Right lobe of liver (tissue), 6 donors: ENCODE measurements around the gene OBP2B. TPM values are rescaled to one million over a fixed set of nuclear protein-coding genes. Genes with fewer than 3 reads are reported as not detected.

Experiments
- ATAC-seq, 4 donors: fragments of 200-7000 bp; cut with Tn5 transposase; one replicate each; pipeline ENCODE4 v1.9.1; 2020; ENCODE audit warnings: mild to moderate bottlenecking in 4 of 4, moderate library complexity in 4 of 4
- DNase-seq, 3 donors: peaks; one replicate each; pipeline ENCODE4 v3.0.0-alpha.2; 2020
- H3K27ac ChIP-seq, 3 donors: fragments of 200-600 bp; one replicate each; pipeline ENCODE4 v1.8.0; 2022
- H3K27me3 ChIP-seq, 2 donors: fragments of 200-600 bp; one replicate each; pipeline ENCODE4 v1.8.0; 2022
- H3K36me3 ChIP-seq, 4 donors: fragments of 200-600 bp; sonication (generic) in 1 of 4; one replicate each; pipeline versions ENCODE4 v1.5.1 to v1.8.0; 2017 to 2022; ENCODE audit warnings: control low read depth in 1 of 4
- H3K4me1 ChIP-seq, 4 donors: fragments of 200-600 bp; sonication (generic) in 1 of 4; one replicate each; pipeline versions ENCODE4 v1.5.1 to v1.8.0; 2017 to 2022; ENCODE audit warnings: control low read depth in 1 of 4
- H3K4me3 ChIP-seq, 3 donors: fragments of 200-600 bp; one replicate each; pipeline ENCODE4 v1.8.0; 2022
- H3K9me3 ChIP-seq, 4 donors: fragments of 200-600 bp; sonication (generic) in 1 of 4; one replicate each; pipeline versions ENCODE4 v1.5.1 to v1.8.0; 2017 to 2022; ENCODE audit warnings: control low read depth in 1 of 4
- CTCF ChIP-seq, 4 donors: fragments of 200-600 bp in 3 of 4; fragments of 450-650 bp in 1 of 4; IDR thresholded peaks; one replicate each; pipeline versions ENCODE4 v1.5.1 to v1.8.0; 2016 to 2022; ENCODE audit warnings: antibody characterized with exemption in 4 of 4, mild to moderate bottlenecking in 2 of 4
- POLR2A ChIP-seq: fragments of 450-650 bp; IDR thresholded peaks from one replicate; pipeline ENCODE4 v1.6.1; 2017; ENCODE audit warnings: antibody characterized with exemption, mild to moderate bottlenecking
- WGBS: methylation state at CpG from one replicate; pipeline ENCODE4 v1.1.6; 2018; ENCODE audit warnings: low coverage, low lambda C conversion rate; ENCODE audit not compliant: insufficient coverage; ENCODE audit errors: missing lambda C conversion rate; 5-methylcytosine and 5-hydroxymethylcytosine counted together
- intact Hi-C, 2 donors: fragments of 100-400 bp; cut with DNase I; formaldehyde crosslinking; loops; one replicate each; pipeline versions ENCODE4 v1.11.2 to v1.14.1; 2022
- total RNA-seq, 6 experiments: library from RNA; depleted of rRNA in 2 of 6; stranded (reverse); fragments of >200 nt in 2 of 6; fragmentation: NEBNext Ultra II Directional in 3 of 6; extraction: Animal tissue kit (Norgen Biotek cat#: 25700) in 3 of 6; gene quantifications; one replicate each; pipeline versions ENCODE4 v1.1.0 to v1.2.4, GENCODE V29; 2016 to 2023
- donor health status: DM: no; HTN: yes; CAD: no.
- donor health status: DM: no; HTN: no; CAD: no.
- donor health status: DM: no; HTN: no; CAD: no.
- donor health status: DM: no; HTN: yes; CAD: no.
- donor health status: DM: no; HTN: yes; CAD: no.

OBP2B gene
- total RNA-seq, 6 experiments from 2014 or later = not detected

GRCh38 chr9:133191989-133192388, 17.1 kb downstream of the OBP2B start:
- 50% methylated on average over 1 of the region's 7 CpGs for WGBS
- no peak overlapping the region for H3K27ac ChIP-seq

GRCh38 chr9:133189826-133190225, 19.2 kb downstream of the OBP2B start:
- DNase-seq = peak in 1 of 3 donors; percentile 27

More at GRCh38 chr9:133191989-133192388, 17.1 kb downstream of the OBP2B start:
- Histone ChIP-seq H3K27me3 (no peaks in the 10 kb centered on the region), H3K9me3 (no peaks in the 10 kb centered on the region), H3K36me3 (no peaks in the 10 kb centered on the region), H3K4me3 (no peak overlapping the region), H3K4me1 (no peaks in the 10 kb centered on the region)
- intact Hi-C loops = no loop called here
- no peak for TF ChIP-seq POLR2A
- DNase-seq (peak in 1 of 3 donors; percentile 32), ATAC-seq (no peak)

GRCh38 chr9:133188843-133189180, 20.2 kb downstream of the OBP2B start:
- WGBS = 58% methylated on average over 5 of the region's 7 CpGs
- Histone ChIP-seq H3K27ac (no peak overlapping the region), H3K36me3 (no peaks in the 10 kb centered on the region), H3K4me3 (no peak overlapping the region), H3K4me1 (no peaks in the 10 kb centered on the region), H3K9me3 (no peaks in the 10 kb centered on the region), H3K27me3 (no peaks in the 10 kb centered on the region)
- intact Hi-C loops = loop anchor here (5.0 to 10.0 kb wide), 4 partner anchors 206 to 298 kb away; no protein-coding TSS in a partner anchor
- no peak for TF ChIP-seq POLR2A
- TF ChIP-seq CTCF (IDR thresholded peaks at IDR 0.05) = no peak
- ATAC-seq (no peak), DNase-seq (peak in 1 of 3 donors; percentile 35)

More at GRCh38 chr9:133189826-133190225, 19.2 kb downstream of the OBP2B start:
- Histone ChIP-seq H3K27ac (no peak overlapping the region), H3K4me1 (no peaks in the 10 kb centered on the region), H3K27me3 (no peaks in the 10 kb centered on the region), H3K36me3 (no peaks in the 10 kb centered on the region), H3K9me3 (no peaks in the 10 kb centered on the region), H3K4me3 (no peak overlapping the region)
- no CpG with 5 or more reads among the region's 8 CpGs for WGBS
- no peak for TF ChIP-seq POLR2A
- ATAC-seq = no peak
- intact Hi-C loops = loop anchor here (5.0 to 10.0 kb wide), 4 partner anchors 205 to 297 kb away; no protein-coding TSS in a partner anchor

- Histone ChIP-seq H3K27ac (no peak overlapping the region), H3K4me1 (no peaks in the 10 kb centered on the region), H3K27me3 (no peaks in the 10 kb centered on the region), H3K4me3 (no peak overlapping the region), H3K9me3 (no peaks in the 10 kb centered on the region), H3K36me3 (no peaks in the 10 kb centered on the region)
- 52% methylated on average over 8 of the region's 21 CpGs for WGBS
- no peak for ATAC-seq
- intact Hi-C loops = loop anchor here (5.0 to 10.0 kb wide), 4 partner anchors 207 to 299 kb away; no protein-coding TSS in a partner anchor
- DNase-seq = no peak
- TF ChIP-seq POLR2A (no peak), CTCF (IDR thresholded peaks at IDR 0.05) (no peak)
These were observed 20.8 kb downstream of the OBP2B start for GRCh38 chr9:133188006-133188842.

GRCh38 chr9:133187561-133188005, 21.5 kb downstream of the OBP2B start:
- Histone ChIP-seq H3K4me1 (no peaks in the 10 kb centered on the region), H3K4me3 (no peak overlapping the region), H3K9me3 (no peaks in the 10 kb centered on the region), H3K27ac (no peak overlapping the region), H3K27me3 (no peaks in the 10 kb centered on the region), H3K36me3 (no peaks in the 10 kb centered on the region)
- TF ChIP-seq POLR2A = no peak
- DNase-seq (no peak), ATAC-seq (no peak)
- 70% methylated on average over 2 of the region's 10 CpGs for WGBS
- intact Hi-C loops = loop anchor here (5.0 to 10.0 kb wide), 4 partner anchors 207 to 300 kb away; no protein-coding TSS in a partner anchor

- Histone ChIP-seq H3K36me3 (no peaks in the 10 kb centered on the region), H3K4me3 (no peak overlapping the region), H3K27ac (no peak overlapping the region), H3K4me1 (no peaks in the 10 kb centered on the region), H3K27me3 (no peaks in the 10 kb centered on the region), H3K9me3 (no peaks in the 10 kb centered on the region)
- no peak for TF ChIP-seq CTCF (IDR thresholded peaks at IDR 0.05)
- 80% methylated on average over 1 of the region's 6 CpGs for WGBS
- no peak for DNase-seq
- no peak for ATAC-seq
- intact Hi-C loops = loop anchor here (5.0 to 10.0 kb wide), 4 partner anchors 208 to 301 kb away; no protein-coding TSS in a partner anchor
These were observed 22.3 kb downstream of the OBP2B start for GRCh38 chr9:133186736-133187135.
